ENCODE results near the gene TMEM169.
"Not testable (repeated sequence)": the region's sequence is repeated elsewhere in the genome, so short reads cannot be mapped to it uniquely, and the experiment has no call there.

Gene TMEM169

GRCh38 chr2:216133397-216133796 lies 51.7 kb downstream of the TMEM169 start (continued):
- no peak for TF ChIP-seq ZNF610 (tag by site-specific recombination; IDR thresholded peaks at IDR 0.05; ENCODE audit: borderline replicate concordance)

DNA sequence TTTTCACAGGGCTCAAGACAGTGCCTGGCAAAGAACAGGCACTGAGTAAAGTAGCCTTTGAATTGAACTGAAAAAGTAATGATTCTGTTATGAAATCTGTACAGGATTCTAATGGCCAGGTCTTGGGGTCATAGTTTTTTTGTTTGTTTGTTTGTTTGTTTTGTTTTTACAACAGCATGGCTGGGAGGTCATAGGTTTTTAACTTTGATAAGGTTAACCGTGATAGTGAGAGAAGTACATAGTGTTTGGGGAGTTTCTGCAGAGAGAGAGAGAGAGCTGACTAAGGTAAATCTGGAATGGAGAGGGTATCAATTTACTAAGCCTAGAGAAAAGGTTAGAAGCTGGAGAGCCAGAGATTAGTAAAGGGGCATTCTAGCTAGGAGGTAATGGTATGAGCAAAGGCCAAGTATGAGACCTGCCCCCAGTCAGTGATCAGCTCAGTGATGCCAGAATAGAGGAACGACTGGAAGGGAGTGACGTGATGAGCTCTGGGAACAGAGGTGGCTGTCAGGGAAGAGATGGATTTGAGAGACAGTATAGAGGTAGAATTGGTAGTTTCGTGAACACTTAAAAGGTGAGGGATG lies 53.3 kb downstream of the TMEM169 start:
- POLR2A ChIA-PET, result no interaction called here
- Histone ChIP-seq H3K36me3 (ENCODE audit: control insufficient read depth in 2 of 2, insufficient read depth in 1 of 2, low read length in 2 of 2) (peaks cover 81 to 98% of the 10 kb centered on the region in 2 experiments), H3K4me3 (ENCODE audit: low read depth, low read length) (no peak overlapping the region)

DNA sequence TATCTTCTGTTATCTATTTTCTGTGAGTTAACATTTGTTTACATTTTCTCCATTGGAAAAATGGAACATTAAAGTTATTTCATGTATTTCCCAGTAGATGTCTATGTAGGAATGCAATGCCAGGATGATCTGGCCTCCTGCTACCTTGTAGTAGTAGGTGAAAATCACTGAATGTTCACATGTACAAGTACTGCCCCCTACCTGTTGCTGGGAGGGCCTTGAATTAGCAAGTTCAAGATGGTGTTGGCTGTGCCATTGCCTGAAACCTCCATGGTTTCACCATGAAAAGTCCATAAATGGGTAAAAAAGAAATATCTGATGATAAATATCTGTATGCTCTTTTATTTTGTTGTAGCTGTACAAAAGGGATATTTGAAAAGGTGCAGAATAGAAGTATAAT lies 58.2 kb downstream of the TMEM169 start:
- H3K27ac ChIP-seq (ENCODE audit: extremely low read depth, low read depth, low read length), result no peak overlapping the region

More for the DNA sequence above, 53.3 kb downstream of the TMEM169 start:
- CTCF ChIA-PET, result interaction anchor here (0.9 kb wide), 1 partner anchor 21 kb away, joined by 3 read pairs; no protein-coding TSS in a partner anchor
- Histone ChIP-seq H3K27ac (ENCODE audit: extremely low read depth, low read depth, low read length) (no peak overlapping the region), H3K9me3 (ENCODE audit: control insufficient read depth, insufficient read depth, low read depth, low read length) (no peaks in the 10 kb centered on the region), H3K4me1 (ENCODE audit: control insufficient read depth, insufficient read depth, low read length) (no peaks in the 10 kb centered on the region)
- TF ChIP-seq ZNF626 (tag by site-specific recombination; IDR thresholded peaks at IDR 0.05) (no peak), ZNF140 (tag by site-specific recombination; IDR thresholded peaks at IDR 0.05) (no peak), ZNF664 (tag by site-specific recombination; IDR thresholded peaks at IDR 0.05) (no peak), ZNF654 (tag by site-specific recombination; IDR thresholded peaks at IDR 0.05; ENCODE audit: low read depth) (no peak), ZNF132 (tag by site-specific recombination; IDR thresholded peaks at IDR 0.05; ENCODE audit: borderline replicate concordance) (no peak), SCRT1 (tag by site-specific recombination; IDR thresholded peaks at IDR 0.05; ENCODE audit: borderline replicate concordance) (no peak), BCL11A (tag by site-specific recombination; IDR thresholded peaks at IDR 0.05; ENCODE audit: low read depth) (no peak), ZNF16 (tag by site-specific recombination; IDR thresholded peaks at IDR 0.05; ENCODE audit: low read depth) (no peak), ZSCAN16 (tag by site-specific recombination; IDR thresholded peaks at IDR 0.05) (no peak), ZFP37 (tag by site-specific recombination; IDR thresholded peaks at IDR 0.05) (no peak), PRDM1 (tag by site-specific recombination; IDR thresholded peaks at IDR 0.05) (no peak), SCRT2 (tag by site-specific recombination; IDR thresholded peaks at IDR 0.05) (no peak), MEIS1 (CRISPR knock-in tag; IDR thresholded peaks at IDR 0.05; ENCODE audit: borderline replicate concordance) (no peak), ZNF639 (tag by site-specific recombination; IDR thresholded peaks at IDR 0.05) (no peak), ZNF558 (tag by site-specific recombination; IDR thresholded peaks at IDR 0.05) (no peak), ZNF112 (tag by site-specific recombination; IDR thresholded peaks at IDR 0.05) (no peak)
- TF ChIP-seq, protein P1, sequence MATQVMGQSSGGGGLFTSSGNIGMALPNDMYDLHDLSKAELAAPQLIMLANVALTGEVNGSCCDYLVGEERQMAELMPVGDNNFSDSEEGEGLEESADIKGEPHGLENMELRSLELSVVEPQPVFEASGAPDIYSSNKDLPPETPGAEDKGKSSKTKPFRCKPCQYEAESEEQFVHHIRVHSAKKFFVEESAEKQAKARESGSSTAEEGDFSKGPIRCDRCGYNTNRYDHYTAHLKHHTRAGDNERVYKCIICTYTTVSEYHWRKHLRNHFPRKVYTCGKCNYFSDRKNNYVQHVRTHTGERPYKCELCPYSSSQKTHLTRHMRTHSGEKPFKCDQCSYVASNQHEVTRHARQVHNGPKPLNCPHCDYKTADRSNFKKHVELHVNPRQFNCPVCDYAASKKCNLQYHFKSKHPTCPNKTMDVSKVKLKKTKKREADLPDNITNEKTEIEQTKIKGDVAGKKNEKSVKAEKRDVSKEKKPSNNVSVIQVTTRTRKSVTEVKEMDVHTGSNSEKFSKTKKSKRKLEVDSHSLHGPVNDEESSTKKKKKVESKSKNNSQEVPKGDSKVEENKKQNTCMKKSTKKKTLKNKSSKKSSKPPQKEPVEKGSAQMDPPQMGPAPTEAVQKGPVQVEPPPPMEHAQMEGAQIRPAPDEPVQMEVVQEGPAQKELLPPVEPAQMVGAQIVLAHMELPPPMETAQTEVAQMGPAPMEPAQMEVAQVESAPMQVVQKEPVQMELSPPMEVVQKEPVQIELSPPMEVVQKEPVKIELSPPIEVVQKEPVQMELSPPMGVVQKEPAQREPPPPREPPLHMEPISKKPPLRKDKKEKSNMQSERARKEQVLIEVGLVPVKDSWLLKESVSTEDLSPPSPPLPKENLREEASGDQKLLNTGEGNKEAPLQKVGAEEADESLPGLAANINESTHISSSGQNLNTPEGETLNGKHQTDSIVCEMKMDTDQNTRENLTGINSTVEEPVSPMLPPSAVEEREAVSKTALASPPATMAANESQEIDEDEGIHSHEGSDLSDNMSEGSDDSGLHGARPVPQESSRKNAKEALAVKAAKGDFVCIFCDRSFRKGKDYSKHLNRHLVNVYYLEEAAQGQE (tag by site-specific recombination; IDR thresholded peaks at IDR 0.05), result no peak
- TF ChIP-seq, protein P2, sequence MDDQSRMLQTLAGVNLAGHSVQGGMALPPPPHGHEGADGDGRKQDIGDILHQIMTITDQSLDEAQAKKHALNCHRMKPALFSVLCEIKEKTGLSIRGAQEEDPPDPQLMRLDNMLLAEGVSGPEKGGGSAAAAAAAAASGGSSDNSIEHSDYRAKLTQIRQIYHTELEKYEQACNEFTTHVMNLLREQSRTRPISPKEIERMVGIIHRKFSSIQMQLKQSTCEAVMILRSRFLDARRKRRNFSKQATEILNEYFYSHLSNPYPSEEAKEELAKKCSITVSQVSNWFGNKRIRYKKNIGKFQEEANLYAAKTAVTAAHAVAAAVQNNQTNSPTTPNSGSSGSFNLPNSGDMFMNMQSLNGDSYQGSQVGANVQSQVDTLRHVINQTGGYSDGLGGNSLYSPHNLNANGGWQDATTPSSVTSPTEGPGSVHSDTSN (CRISPR knock-in tag; IDR thresholded peaks at IDR 0.05), result no peak

DNA sequence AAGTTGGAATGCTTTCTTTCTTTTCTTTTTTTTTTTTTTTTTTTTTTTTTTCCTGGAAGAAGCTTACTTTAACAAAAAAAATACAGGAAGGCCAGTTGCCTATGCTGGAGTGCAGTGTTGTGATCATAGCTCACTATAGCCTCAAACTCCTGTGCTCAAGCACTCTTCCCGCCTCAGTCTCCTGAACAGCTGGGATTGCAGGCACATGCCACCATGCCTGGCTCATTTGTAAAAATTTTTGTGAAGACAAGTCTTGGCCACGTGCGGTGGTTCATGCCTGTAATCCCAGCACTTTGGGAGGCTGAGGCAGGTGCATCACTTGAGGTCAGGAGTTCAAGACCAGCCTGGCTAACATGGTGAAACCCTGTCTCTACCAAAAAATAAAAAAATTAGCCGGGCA lies 59.8 kb downstream of the TMEM169 start:
- H3K4me1 ChIP-seq (ENCODE audit: control insufficient read depth, insufficient read depth, low read length); H3K27ac ChIP-seq (ENCODE audit: extremely low read depth, low read depth, low read length); H3K9me3 ChIP-seq (ENCODE audit: control insufficient read depth, insufficient read depth, low read depth, low read length); POLR2A ChIA-PET; H3K4me3 ChIP-seq (ENCODE audit: low read depth, low read length): not testable (repeated sequence)
- H3K36me3 ChIP-seq (ENCODE audit: control insufficient read depth in 2 of 2, insufficient read depth in 1 of 2, low read length in 2 of 2), result peaks cover 76 to 98% of the 10 kb centered on the region in 2 experiments
- CTCF ChIA-PET, result interaction anchor here (0.7 kb wide), 1 partner anchor 20 kb away, joined by 3 read pairs; no protein-coding TSS in a partner anchor

More for the DNA sequence above, 58.2 kb downstream of the TMEM169 start:
- Histone ChIP-seq H3K36me3 (ENCODE audit: control insufficient read depth in 2 of 2, insufficient read depth in 1 of 2, low read length in 2 of 2) (peaks cover 76 to 97% of the 10 kb centered on the region in 2 experiments), H3K4me1 (ENCODE audit: control insufficient read depth, insufficient read depth, low read length) (no peaks in the 10 kb centered on the region), H3K4me3 (ENCODE audit: low read depth, low read length) (no peak overlapping the region), H3K9me3 (ENCODE audit: control insufficient read depth, insufficient read depth, low read depth, low read length) (no peaks in the 10 kb centered on the region)
- TF ChIP-seq ZNF174 (tag by site-specific recombination; IDR thresholded peaks at IDR 0.05), result no peak
- 0 out of 2 replicates have a peak, but pooled peaks have one; percentile 41 for TF ChIP-seq SCRT2 (tag by site-specific recombination; IDR thresholded peaks at IDR 0.05)
- POLR2A ChIA-PET, result no interaction called here
- CTCF ChIA-PET, result interaction anchor here (1.2 to 1.4 kb wide), 2 partner anchors 9 to 190 kb away, joined by 4 to 5 read pairs; no protein-coding TSS in a partner anchor

Measured in HEK293 (cell line).